Measurements from ENCODE around the gene NF1.

DNA sequence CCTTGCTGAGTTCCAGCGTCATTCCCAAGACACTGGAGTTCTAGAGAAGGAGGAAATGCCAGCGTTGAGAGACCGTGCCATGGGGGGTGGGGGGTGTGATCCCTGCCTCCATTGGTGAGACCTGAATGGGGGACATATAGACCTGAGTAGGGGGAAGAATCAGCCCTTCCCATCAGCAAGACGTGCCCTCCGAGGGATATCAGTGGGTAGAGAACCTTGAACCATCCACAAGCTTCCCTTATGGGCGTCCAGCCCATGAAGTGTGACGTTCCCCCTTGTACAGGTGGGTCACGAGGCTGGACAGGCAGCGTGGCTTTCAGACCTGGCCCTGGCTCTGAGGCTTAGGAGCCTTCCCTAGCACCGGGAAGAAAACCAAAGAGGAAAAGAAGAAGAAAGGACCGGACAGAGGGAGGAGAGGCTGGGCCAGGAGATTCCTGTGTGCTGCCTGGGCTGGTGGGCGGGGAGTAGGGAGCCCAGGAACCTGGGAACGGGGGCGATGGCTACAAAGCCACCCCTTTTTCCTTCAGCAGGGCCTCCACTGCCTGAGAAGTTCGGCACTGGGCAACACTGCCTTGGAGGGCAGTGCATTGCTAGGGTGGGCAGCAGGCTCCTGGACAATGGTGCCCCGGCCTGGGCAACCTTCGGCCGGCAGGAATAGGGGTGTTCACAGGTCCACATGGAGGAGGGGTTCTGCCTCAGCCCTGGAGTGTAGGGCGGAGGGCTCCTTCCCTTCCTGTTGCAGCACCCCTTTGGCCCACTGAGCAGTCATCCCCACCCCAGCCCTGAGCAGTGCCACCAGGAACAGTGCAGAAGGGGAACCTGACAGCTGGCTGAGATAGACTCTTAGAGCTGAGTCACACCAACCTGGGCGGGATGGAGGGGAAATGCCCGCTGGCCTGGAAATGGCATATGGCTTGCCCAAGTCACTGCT is 303.9 kb downstream of the NF1 start:
- TF ChIP-seq POLR2A (IDR thresholded peaks at IDR 0.05) (no peak), EP300 (IDR thresholded peaks at IDR 0.05) (no peak), POLR2AphosphoS5 (IDR thresholded peaks at IDR 0.05) (no peak)
- TF ChIP-seq, protein P1, sequence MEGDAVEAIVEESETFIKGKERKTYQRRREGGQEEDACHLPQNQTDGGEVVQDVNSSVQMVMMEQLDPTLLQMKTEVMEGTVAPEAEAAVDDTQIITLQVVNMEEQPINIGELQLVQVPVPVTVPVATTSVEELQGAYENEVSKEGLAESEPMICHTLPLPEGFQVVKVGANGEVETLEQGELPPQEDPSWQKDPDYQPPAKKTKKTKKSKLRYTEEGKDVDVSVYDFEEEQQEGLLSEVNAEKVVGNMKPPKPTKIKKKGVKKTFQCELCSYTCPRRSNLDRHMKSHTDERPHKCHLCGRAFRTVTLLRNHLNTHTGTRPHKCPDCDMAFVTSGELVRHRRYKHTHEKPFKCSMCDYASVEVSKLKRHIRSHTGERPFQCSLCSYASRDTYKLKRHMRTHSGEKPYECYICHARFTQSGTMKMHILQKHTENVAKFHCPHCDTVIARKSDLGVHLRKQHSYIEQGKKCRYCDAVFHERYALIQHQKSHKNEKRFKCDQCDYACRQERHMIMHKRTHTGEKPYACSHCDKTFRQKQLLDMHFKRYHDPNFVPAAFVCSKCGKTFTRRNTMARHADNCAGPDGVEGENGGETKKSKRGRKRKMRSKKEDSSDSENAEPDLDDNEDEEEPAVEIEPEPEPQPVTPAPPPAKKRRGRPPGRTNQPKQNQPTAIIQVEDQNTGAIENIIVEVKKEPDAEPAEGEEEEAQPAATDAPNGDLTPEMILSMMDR (IDR thresholded peaks at IDR 0.05) = no peak

All from sigmoid colon (tissue), 4 donors.